ENCODE results near the gene PCDHGA12.
"Not testable (repeated sequence)": the region's sequence is repeated elsewhere in the genome, so short reads cannot be mapped to it uniquely, and the experiment has no call there.

GRCh38 chr5:141417494-141418172, 12.7 kb upstream of the PCDHGA12 start, which contains the start of gene PCDHGB7:
- not testable (repeated sequence) for TF ChIP-seq EZH2 (IDR thresholded peaks at IDR 0.05; ENCODE audit: insufficient read depth, poor library complexity, severe bottlenecking); EZH2phosphoT487 (IDR thresholded peaks at IDR 0.05; ENCODE audit: insufficient read depth, low read depth)

All from GM23248 (cell line).